ENCODE measurements around the gene TJP2.

DNA sequence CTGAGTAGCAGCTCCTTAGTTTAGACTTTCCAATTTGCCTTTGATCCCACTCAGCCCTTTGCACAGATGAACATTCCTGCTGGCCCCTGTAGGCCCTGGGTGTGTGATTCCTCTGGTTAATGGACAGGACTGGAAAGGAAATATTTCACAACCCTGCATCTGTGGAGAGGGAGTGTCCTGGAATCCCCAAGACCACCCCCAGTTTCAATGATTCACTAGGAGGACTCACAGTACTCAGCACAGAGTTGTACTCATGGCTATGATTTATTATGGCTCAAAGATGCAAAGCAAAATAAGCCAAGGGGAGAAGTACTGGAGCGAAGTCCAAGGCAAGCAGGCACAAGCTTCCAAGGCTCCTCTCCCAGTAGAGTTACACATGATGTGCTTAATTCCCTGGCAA is 42.4 kb upstream of the TJP2 start:
- TF ChIP-seq, protein P1, sequence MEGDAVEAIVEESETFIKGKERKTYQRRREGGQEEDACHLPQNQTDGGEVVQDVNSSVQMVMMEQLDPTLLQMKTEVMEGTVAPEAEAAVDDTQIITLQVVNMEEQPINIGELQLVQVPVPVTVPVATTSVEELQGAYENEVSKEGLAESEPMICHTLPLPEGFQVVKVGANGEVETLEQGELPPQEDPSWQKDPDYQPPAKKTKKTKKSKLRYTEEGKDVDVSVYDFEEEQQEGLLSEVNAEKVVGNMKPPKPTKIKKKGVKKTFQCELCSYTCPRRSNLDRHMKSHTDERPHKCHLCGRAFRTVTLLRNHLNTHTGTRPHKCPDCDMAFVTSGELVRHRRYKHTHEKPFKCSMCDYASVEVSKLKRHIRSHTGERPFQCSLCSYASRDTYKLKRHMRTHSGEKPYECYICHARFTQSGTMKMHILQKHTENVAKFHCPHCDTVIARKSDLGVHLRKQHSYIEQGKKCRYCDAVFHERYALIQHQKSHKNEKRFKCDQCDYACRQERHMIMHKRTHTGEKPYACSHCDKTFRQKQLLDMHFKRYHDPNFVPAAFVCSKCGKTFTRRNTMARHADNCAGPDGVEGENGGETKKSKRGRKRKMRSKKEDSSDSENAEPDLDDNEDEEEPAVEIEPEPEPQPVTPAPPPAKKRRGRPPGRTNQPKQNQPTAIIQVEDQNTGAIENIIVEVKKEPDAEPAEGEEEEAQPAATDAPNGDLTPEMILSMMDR (tag by site-specific recombination; IDR thresholded peaks at IDR 0.05), result no peak
- TF ChIP-seq ZNF558 (tag by site-specific recombination; IDR thresholded peaks at IDR 0.05) (no peak), REST (tag by site-specific recombination; IDR thresholded peaks at IDR 0.05) (no peak), ZNF184 (tag by site-specific recombination; IDR thresholded peaks at IDR 0.05) (no peak), ZNF544 (tag by site-specific recombination; IDR thresholded peaks at IDR 0.05) (no peak), ZNF776 (tag by site-specific recombination; IDR thresholded peaks at IDR 0.05; ENCODE audit: borderline replicate concordance) (no peak), ZNF24 (tag by site-specific recombination; IDR thresholded peaks at IDR 0.05) (no peak), ZNF239 (tag by site-specific recombination; IDR thresholded peaks at IDR 0.05) (no peak)
